HL-60/S4 treated with retinoic acid at 250 ng/mL for 4 days and 3 days (cell line): ENCODE data around the gene MPZL1.
"Not testable (repeated sequence)": the region's sequence is repeated elsewhere in the genome, so short reads cannot be mapped to it uniquely, and the experiment has no call there.

Experiments used
- in situ Hi-C: fragments of 300-500 bp; cut with MboI; formaldehyde crosslinking; loops from 2 replicates; pipeline ENCODE4 v1.7.0; 2022; ENCODE audit warnings: low sequenced_read_pairs

The MPZL1 gene

GRCh38 chr1:167718914-167719691 is 2.7 kb upstream of the MPZL1 start:
- in situ Hi-C loops = no loop called here

GRCh38 chr1:167719715-167720421 is 1.9 kb upstream of the MPZL1 start:
- in situ Hi-C loops = not testable (repeated sequence)

GRCh38 chr1:167720965-167721616 is 691 bp upstream of the MPZL1 start:
- in situ Hi-C loops = no loop called here

GRCh38 chr1:167722152-167722869 is 529 bp downstream of the MPZL1 start:
- in situ Hi-C loops = no loop called here

GRCh38 chr1:167722870-167723251 is 1.1 kb downstream of the MPZL1 start:
- in situ Hi-C loops = no loop called here

- in situ Hi-C loops = no loop called here
Observed at GRCh38 chr1:167723707-167724323, 2.0 kb downstream of the MPZL1 start.

- in situ Hi-C loops = no loop called here
Observed at GRCh38 chr1:167726008-167726407, 4.2 kb downstream of the MPZL1 start.

GRCh38 chr1:167728818-167729410 is 7.1 kb downstream of the MPZL1 start:
- in situ Hi-C loops = no loop called here

GRCh38 chr1:167734227-167734626 is 12.4 kb downstream of the MPZL1 start:
- in situ Hi-C loops = no loop called here

GRCh38 chr1:167734841-167735240 is 13.1 kb downstream of the MPZL1 start:
- in situ Hi-C loops = no loop called here

- in situ Hi-C loops = no loop called here
Observed at GRCh38 chr1:167737169-167737568, 15.4 kb downstream of the MPZL1 start.

- in situ Hi-C loops = no loop called here
Observed at GRCh38 chr1:167738158-167738557, 16.4 kb downstream of the MPZL1 start.

GRCh38 chr1:167739752-167740151 is 18.0 kb downstream of the MPZL1 start:
- in situ Hi-C loops = no loop called here

- in situ Hi-C loops = not testable (repeated sequence)
Observed at GRCh38 chr1:167741103-167741502, 19.3 kb downstream of the MPZL1 start.

GRCh38 chr1:167742392-167743057 is 20.7 kb downstream of the MPZL1 start:
- in situ Hi-C loops = not testable (repeated sequence)

- in situ Hi-C loops = no loop called here
Observed at GRCh38 chr1:167744901-167745300, 23.1 kb downstream of the MPZL1 start.

GRCh38 chr1:167746013-167746672 is 24.4 kb downstream of the MPZL1 start:
- in situ Hi-C loops = no loop called here

- in situ Hi-C loops = no loop called here
Observed at GRCh38 chr1:167746988-167747655, 25.3 kb downstream of the MPZL1 start.

GRCh38 chr1:167747988-167748387 is 26.2 kb downstream of the MPZL1 start:
- in situ Hi-C loops = no loop called here
